Activated CD8-positive, alpha-beta memory T cell treated with anti-CD3 and anti-CD28 coated beads, Interleukin-2, amount 50 U/mL, for 1 hour (primary cell): ENCODE data around the gene PLCB4.

Source experiments
- DNase-seq: peaks from one replicate; pipeline ENCODE4 v3.0.0-alpha.2; 2020; ENCODE audit errors: extremely low read depth

The PLCB4 gene

DNA sequence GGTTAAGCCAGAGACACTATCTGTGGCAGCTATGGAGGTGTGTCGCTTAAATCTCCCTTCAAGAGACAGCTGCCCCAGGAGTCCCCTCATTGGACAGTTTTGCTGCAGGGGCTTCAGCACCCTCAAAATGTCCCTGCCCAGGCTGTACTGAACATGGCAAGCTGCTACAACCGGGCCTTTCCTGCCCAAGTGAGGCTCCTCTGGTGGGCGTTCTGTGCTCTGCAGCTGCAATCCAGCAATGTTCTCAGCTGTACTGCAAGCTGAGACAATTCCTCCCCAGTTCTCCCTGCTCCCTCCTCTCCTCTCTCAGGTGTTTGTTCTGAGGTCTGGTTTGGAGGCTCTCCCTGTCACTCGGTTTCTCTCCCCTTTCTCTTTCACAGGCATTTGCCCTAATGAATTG is 254.7 kb downstream of the PLCB4 start:
- DNase-seq, result no peak

DNA sequence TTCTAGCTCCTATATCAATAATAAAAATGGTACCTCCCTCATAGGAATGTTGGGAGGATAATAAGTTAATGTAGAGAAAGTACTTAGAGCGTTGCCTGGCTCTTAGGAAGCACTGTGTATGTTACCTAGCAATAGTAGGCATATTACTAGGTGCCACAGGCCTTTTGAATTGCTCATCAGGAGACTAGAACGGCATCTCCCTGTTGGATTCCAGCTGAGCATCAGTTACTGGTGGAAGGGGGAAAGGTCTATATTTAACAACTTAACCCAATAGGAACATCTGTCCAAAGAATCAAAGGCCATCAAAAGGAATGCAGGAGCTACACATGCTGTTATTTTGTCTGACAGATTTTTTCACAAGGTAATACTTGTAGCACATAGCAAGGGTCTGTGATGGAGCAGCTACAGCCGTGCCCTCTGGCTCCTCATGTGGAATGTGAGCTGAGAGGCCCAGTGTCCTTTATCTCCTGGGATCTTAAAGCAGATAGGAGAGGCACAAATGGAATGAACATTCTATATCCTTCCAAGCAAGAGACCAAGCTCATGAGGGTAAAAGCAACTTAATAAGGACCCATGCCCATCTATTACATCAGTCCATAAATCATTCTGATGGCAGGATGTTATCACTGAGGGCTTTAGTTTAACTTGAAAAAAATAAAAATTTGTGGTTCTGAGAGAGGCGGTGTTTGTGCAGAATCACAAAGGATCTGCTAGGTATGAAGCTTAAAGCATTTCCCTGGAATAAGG is 260.6 kb downstream of the PLCB4 start:
- DNase-seq, result no peak

- DNase-seq, result no peak
Measured at GRCh38 chr20:9330151-9330550, 261.3 kb downstream of the PLCB4 start.

- no peak for DNase-seq
Measured at GRCh38 chr20:9331707-9332435, 263.0 kb downstream of the PLCB4 start.

- no peak for DNase-seq
Measured at GRCh38 chr20:9332791-9333479, 264.0 kb downstream of the PLCB4 start.

DNA sequence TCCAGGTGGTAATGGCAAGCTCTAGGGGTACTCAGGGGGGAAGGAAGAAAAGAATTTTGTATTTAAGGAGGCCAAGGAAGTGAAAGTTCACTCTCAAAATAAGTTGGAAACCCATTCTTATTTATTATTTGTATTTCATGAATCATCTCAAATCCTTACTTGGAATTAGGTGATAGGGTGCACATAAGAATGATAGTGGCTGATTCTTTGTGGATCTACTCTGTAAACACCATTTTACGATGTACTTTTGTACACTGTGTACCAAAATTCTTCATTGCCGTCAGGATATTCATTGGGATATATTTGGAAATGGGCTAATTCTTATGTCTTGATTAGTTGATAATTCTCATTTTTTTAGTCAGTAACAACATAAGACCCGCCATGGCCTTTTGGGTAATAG is 266.0 kb downstream of the PLCB4 start:
- no peak for DNase-seq

DNA sequence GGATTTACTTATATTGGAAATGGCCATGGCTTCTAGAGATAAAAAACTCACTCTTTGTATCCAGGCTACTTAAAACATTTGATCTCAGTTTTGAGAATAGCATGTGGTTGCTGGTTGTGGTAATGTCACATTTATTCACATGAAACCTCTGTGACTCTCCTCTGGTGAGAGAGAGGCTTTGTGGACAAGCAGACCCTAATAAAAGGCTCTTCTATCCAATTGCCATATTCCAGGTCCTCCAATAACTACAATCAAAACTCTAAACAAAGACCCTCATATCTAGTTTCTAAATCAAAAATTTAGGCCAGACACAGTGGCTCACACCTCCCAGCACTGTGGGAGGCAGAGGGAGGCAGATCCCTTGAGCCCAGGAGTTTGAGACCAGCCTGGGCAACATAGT is 269.2 kb downstream of the PLCB4 start:
- DNase-seq, result no peak

DNA sequence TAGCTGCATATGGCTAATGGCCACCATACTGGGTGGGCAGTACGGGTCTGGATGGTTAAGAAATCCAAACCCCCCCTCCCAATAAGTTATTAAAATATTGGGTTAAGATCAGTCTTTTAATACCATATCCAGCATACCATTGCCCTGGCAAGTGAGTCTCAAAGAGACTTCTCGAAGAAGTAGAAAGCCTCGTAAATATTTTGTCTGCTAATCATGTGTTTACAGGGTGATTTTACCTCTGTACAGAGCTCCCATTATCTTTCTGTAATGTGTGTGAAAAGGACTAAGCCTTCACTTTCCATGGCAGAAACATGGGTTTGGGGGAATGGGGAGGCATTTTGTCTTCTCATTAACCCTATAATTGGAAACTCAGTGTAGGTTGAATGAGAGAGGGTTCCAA is 270.8 kb downstream of the PLCB4 start:
- DNase-seq, result no peak

DNA sequence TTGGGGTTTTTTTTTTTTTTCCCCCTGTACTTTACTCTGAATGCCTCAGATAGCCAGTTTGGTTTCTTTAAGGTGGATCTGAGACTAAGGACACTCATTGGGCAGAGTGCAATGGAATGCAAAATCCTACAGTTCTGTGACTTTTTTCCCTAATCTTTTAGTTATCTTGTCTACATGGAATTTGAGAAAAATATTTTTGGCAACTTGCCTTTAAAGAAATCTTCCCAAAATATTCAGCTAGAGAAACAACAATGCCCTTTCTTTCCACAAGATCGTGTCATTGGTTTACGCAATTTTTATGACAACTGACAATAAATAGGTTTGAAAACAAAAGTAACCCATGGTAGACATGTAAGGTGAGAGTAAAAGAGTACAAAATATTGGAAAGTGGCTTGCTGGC is 273.8 kb downstream of the PLCB4 start:
- no peak for DNase-seq

DNA sequence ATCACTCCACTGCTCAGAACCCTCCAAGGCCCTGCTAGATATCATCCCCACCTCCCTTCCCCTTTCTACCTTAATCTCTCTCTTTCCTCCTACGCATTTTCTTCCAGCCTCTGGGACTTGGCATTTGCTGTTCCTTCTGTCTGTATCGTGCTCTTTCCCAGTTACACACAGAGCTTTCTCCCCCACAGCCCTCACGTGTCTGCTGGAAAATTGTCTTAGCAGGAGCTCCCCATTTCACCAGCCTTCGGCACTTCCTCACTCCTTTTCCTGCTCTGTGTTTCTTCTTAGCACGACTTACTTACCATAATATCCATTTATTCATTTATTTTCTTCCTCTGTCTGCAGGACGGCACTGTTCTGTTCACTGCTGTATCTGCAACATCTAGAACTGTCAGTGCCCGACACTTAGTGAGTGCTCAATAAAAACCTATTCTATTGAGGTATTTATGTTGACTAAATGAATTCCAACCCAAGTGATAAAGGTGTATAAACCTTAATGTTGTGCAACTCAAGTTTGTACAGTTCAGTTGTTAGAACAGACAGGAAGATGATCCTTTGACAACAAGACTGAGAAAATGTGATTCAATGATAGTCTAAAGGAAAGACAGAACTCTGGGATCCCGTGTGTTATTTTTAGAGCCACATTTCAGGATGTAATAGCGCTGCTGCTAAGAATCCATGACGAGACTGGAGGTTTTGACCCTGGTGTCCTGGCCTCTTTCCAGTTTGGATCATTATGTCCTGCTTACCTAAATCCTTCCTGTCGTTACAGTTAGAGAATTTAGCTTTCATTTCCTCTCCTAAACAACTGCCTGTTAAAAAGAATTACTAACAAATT is 275.4 kb downstream of the PLCB4 start:
- DNase-seq, result no peak

- DNase-seq, result no peak
Measured at GRCh38 chr20:9348316-9348715, 279.4 kb downstream of the PLCB4 start.

- DNase-seq, result no peak
Measured at GRCh38 chr20:9348747-9349146, 279.9 kb downstream of the PLCB4 start.

GRCh38 chr20:9349249-9349648 is 280.4 kb downstream of the PLCB4 start:
- no peak for DNase-seq

GRCh38 chr20:9352739-9353138 is 283.9 kb downstream of the PLCB4 start:
- DNase-seq, result no peak

- DNase-seq, result no peak
Measured at GRCh38 chr20:9353180-9353915, 284.5 kb downstream of the PLCB4 start.

GRCh38 chr20:9353916-9354276 is 285.0 kb downstream of the PLCB4 start:
- DNase-seq, result no peak

GRCh38 chr20:9354579-9354978 is 285.7 kb downstream of the PLCB4 start:
- no peak for DNase-seq

- no peak for DNase-seq
Measured at GRCh38 chr20:9358001-9358400, 289.1 kb downstream of the PLCB4 start.

DNA sequence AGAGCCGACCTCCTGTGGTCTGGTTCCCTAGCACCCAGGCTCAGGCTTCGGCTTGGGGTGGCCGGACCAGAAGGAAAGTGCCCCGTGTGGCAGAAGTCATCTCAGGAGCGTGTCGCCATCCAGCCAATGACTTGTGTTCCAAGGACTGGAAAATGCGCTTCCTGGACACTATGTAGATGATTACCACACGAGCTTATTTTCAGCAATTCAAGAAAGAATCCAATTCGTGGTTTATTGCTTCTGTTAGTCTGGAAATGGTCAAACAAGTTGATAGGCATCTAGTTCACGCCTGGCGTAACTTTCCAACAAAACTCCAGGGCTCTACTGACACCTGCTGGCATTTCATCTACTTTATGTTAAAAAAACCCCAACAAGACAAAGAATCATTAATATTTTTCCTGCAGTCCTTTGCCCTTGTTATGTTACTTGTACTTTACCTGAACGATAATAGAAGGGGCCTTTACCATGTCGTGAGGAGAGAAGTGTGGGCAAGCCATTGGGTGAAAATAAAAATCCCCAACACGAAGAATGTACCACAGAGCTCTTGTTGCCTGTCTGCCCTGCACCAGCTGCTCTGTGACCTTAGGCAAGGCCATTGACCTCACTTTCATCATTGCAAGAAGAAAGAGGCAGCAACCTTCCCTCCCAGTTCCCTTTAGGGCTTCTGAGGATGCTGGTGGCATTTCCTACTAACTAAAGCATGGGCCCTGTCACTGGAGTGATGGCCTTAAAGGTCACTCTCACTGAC is 290.8 kb downstream of the PLCB4 start:
- no peak for DNase-seq

- no peak for DNase-seq
Measured at GRCh38 chr20:9360431-9360830, 291.5 kb downstream of the PLCB4 start.

DNA sequence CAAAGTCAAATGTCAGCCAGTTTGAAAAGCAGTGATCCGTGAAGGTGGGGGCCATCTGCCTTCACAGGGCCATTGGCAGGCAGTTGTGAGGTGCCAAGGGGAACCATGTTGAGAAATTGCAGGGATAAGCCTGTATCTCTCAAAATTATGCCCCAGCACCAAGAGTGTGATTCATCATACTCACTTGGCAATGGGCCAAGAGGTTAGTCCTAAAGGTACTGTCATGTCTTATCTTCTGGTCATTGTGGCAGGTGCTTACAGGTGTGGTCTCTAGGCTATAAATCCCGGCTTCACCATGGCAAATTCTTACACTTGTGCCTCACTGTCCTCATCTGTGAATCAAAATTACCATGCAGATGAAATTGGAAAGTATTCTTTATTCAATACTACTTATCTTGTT is 294.8 kb downstream of the PLCB4 start:
- no peak for DNase-seq
